Fibroblast of lung (primary cell): Measurements from ENCODE around the gene WWC1. TPM values are rescaled to one million over a fixed set of nuclear protein-coding genes. Genes with fewer than 3 reads are reported as not detected.

Source experiments
- DNase-seq, 2 donors: peaks; one replicate each; pipeline versions ENCODE4 v3.0.0 to v3.0.0-alpha.2; 2010; ENCODE audit warnings: low read depth in 2 of 2
- H2AFZ ChIP-seq: 2 replicates; pipeline ENCODE4 v1.5.1; 2012; ENCODE audit warnings: low read length, control low read depth, inconsistent platforms
- H3K27ac ChIP-seq: 2 replicates; pipeline ENCODE4 v1.5.1; 2011; ENCODE audit warnings: low read length, control low read depth; ENCODE audit not compliant: insufficient read depth
- H3K27me3 ChIP-seq: 2 replicates; pipeline ENCODE4 v1.5.1; 2011; ENCODE audit warnings: mild to moderate bottlenecking, low read length; ENCODE audit not compliant: control insufficient read depth, insufficient read depth
- H3K36me3 ChIP-seq: 2 replicates; pipeline ENCODE4 v1.5.1; 2011; ENCODE audit warnings: low read length; ENCODE audit not compliant: control insufficient read depth, insufficient read depth
- H3K4me1 ChIP-seq: 2 replicates; pipeline ENCODE4 v1.5.1; 2011; ENCODE audit warnings: low read length; ENCODE audit not compliant: control insufficient read depth, insufficient read depth; ENCODE audit errors: extremely low read depth
- H3K4me2 ChIP-seq: 2 replicates; pipeline ENCODE4 v1.5.1; 2011; ENCODE audit warnings: low read length, control low read depth; ENCODE audit not compliant: insufficient read depth; ENCODE audit errors: extremely low read depth
- H3K4me3 ChIP-seq, 4 experiments: fragments of 200-600 bp in 1 of 4; sonication (generic) in 1 of 4; replicated peaks in 1 of 4; 2 replicates each; pipeline ENCODE4 v1.5.1; 2011 to 2016; ENCODE audit warnings: low read length in 4 of 4, low read depth in 3 of 4, mild to moderate bottlenecking in 3 of 4, control low read depth in 2 of 4, inconsistent platforms in 1 of 4, mixed read lengths in 1 of 4; ENCODE audit not compliant: insufficient read depth in 1 of 4; ENCODE audit errors: control extremely low read depth in 1 of 4
- H3K79me2 ChIP-seq: 2 replicates; pipeline ENCODE4 v1.5.1; 2012; ENCODE audit warnings: mild to moderate bottlenecking, low read length, inconsistent platforms; ENCODE audit not compliant: control insufficient read depth, insufficient read depth
- H3K9ac ChIP-seq: 2 replicates; pipeline ENCODE4 v1.5.1; 2011; ENCODE audit warnings: mild to moderate bottlenecking, low read length, control low read depth; ENCODE audit not compliant: insufficient read depth
- H3K9me3 ChIP-seq: 2 replicates; pipeline ENCODE4 v1.5.1; 2012; ENCODE audit warnings: low read depth, low read length; ENCODE audit not compliant: control insufficient read depth, insufficient read depth
- H4K20me1 ChIP-seq: 2 replicates; pipeline ENCODE4 v1.5.1; 2011; ENCODE audit warnings: low read length; ENCODE audit not compliant: control insufficient read depth, insufficient read depth; ENCODE audit errors: extremely low read depth
- CTCF ChIP-seq, 2 donors: IDR thresholded peaks in 1 of 2; conservative IDR thresholded peaks in 1 of 2; 1 replicate in 1 of 2; 2 replicates in 1 of 2; pipeline ENCODE4 v1.5.1; 2011 to 2012; ENCODE audit warnings: low read length in 2 of 2, control low read depth in 1 of 2, inconsistent platforms in 1 of 2, low read depth in 1 of 2, mild to moderate bottlenecking in 1 of 2
- EZH2 ChIP-seq: IDR thresholded peaks from 2 replicates; pipeline ENCODE4 v1.5.1; 2012; ENCODE audit warnings: low read length, control low read depth, mild to moderate bottlenecking; ENCODE audit errors: missing control alignments
- polyA plus RNA-seq, 2 donors: library from polyadenylated mRNA; depleted of rRNA in 1 of 2; stranded (reverse) in 1 of 2; unstranded in 1 of 2; fragments of >200 nt; gene quantifications; 2 replicates each; pipeline ENCODE4 v1.2.1, GENCODE V29; 2011 to 2012; ENCODE audit warnings: missing spikeins in 1 of 2
- total RNA-seq: library from RNA; depleted of rRNA; stranded (reverse); fragments of >200 nt; gene quantifications from 2 replicates; pipeline ENCODE4 v1.2.1, GENCODE V29; 2014

WWC1 gene
- total and polyA plus RNA-seq, 2 donors (not counting 1 experiment from before 2014, with no cell fraction given): 2.5 to 3.2 TPM

DNA sequence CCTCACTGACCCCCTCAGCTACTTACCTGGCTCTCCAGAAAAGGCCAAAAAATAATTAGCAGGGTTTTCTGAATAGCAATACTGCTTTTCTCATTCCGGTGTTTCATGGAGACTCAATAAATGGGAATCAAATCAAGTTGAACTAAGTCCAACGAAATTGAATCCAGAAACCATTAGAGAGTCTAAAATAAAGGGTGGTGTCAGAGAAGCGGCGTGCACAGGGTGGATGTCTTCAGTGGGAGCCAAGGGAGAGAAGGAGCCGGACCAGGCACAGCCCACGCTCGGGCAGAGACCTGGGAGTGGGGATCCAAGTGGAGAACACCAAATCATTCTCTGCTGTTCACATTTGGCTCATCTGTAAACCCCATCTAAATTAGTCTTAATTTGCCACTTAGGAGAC lies 40.2 kb upstream of the WWC1 start:
- H3K27me3 ChIP-seq: no peaks in the 10 kb centered on the region
- no peak overlapping the region for H2AFZ ChIP-seq
- H3K9ac ChIP-seq: no peak overlapping the region
- no peak overlapping the region for H3K27ac ChIP-seq
- TF ChIP-seq CTCF (conservative IDR thresholded peaks at IDR 0.05 in 1 of 2, IDR thresholded peaks at IDR 0.05 in 1 of 2; ENCODE audit: low read depth in 1 of 2, low read length in 2 of 2): no peak
- no peak overlapping the region for H3K4me3 ChIP-seq
- DNase-seq: no peak
- no peaks in the 10 kb centered on the region for H3K36me3 ChIP-seq
- no peaks in the 10 kb centered on the region for H4K20me1 ChIP-seq
- no peaks in the 10 kb centered on the region for H3K79me2 ChIP-seq
- no peaks in the 10 kb centered on the region for H3K4me1 ChIP-seq
- H3K9me3 ChIP-seq: no peaks in the 10 kb centered on the region
- no peak overlapping the region for H3K4me2 ChIP-seq

GRCh38 chr5:168254013-168254693 lies 37.3 kb upstream of the WWC1 start:
- no peak overlapping the region for H3K9ac ChIP-seq
- no peak for DNase-seq
- H3K79me2 ChIP-seq: no peaks in the 10 kb centered on the region
- H3K4me3 ChIP-seq: no peak overlapping the region
- no peak overlapping the region for H2AFZ ChIP-seq
- H3K4me1 ChIP-seq: no peaks in the 10 kb centered on the region
- TF ChIP-seq CTCF (conservative IDR thresholded peaks at IDR 0.05 in 1 of 2, IDR thresholded peaks at IDR 0.05 in 1 of 2; ENCODE audit: low read depth in 1 of 2, low read length in 2 of 2) (no peak), EZH2 (no peak)
- no peaks in the 10 kb centered on the region for H3K9me3 ChIP-seq
- H3K36me3 ChIP-seq: no peaks in the 10 kb centered on the region
- no peak overlapping the region for H3K4me2 ChIP-seq
- H4K20me1 ChIP-seq: no peaks in the 10 kb centered on the region
- no peak overlapping the region for H3K27ac ChIP-seq
- H3K27me3 ChIP-seq: no peaks in the 10 kb centered on the region

DNA sequence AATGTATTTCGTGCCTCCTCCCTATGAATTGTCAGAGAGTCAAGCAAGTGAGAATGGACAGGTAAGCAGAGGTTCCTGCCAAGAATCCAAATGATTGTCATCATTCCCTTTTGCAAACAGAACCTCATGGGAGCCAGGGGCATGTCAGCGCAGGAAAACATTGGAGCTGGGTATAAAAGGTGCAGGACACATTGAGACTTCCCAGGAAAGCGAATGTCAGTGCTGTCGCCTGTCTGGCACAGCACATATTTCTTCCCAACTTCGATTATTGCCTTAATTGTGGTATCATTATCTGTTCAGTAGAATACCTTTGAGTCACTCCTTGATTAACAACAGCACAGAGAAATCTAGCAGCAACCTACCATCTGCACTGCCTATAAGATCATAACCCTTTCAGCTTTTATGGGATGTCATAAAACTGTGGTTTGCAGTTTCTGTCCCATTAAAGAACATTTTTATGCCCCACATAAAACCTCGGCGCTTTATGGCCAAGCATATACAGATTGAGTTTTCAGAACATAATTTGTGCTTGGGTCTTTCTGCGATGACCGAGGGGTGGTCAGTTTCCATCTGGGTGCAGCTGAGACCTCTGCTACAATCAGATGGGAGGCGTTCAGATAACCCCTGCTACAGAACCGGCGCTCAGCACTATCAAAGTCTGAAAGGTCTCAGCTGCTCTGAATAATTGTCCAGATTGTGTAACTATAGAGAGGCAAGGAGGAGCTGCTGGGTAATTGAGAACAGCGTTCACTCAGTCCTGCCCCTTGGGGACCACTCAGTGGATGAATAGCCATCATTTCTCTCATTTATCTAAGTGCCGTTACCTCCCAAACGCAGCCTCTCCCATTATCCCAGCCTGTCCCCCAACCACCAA lies 30.9 kb upstream of the WWC1 start:
- no peaks in the 10 kb centered on the region for H4K20me1 ChIP-seq
- no peak overlapping the region for H3K27ac ChIP-seq
- TF ChIP-seq EZH2 (no peak), CTCF (conservative IDR thresholded peaks at IDR 0.05 in 1 of 2, IDR thresholded peaks at IDR 0.05 in 1 of 2; ENCODE audit: low read depth in 1 of 2, low read length in 2 of 2) (no peak)
- H3K36me3 ChIP-seq: no peaks in the 10 kb centered on the region
- H3K4me2 ChIP-seq: no peak overlapping the region
- no peaks in the 10 kb centered on the region for H3K4me1 ChIP-seq
- H3K4me3 ChIP-seq: no peak overlapping the region
- H2AFZ ChIP-seq: no peak overlapping the region
- H3K79me2 ChIP-seq: no peaks in the 10 kb centered on the region
- no peaks in the 10 kb centered on the region for H3K9me3 ChIP-seq
- no peak overlapping the region for H3K9ac ChIP-seq
- no peak for DNase-seq
- H3K27me3 ChIP-seq: no peaks in the 10 kb centered on the region
